HCT116 (cell line): ENCODE data around the gene PATL2.
"Not testable (repeated sequence)": the region's sequence is repeated elsewhere in the genome, so short reads cannot be mapped to it uniquely, and the experiment has no call there.

ENCODE experiments used
- CEBPB ChIP-seq: IDR thresholded peaks from 2 replicates; pipeline ENCODE4 v1.6.1; 2012; ENCODE audit warnings: low read depth
- EZH2 ChIP-seq: fragments of 200-600 bp; sonication (generic); IDR thresholded peaks from 2 replicates; pipeline ENCODE4 v1.6.1; 2017; ENCODE audit warnings: antibody characterized with exemption, mixed run types
- EZH2phosphoT487 ChIP-seq: fragments of 200-600 bp; IDR thresholded peaks from 2 replicates; pipeline ENCODE4 v1.6.1; 2018; ENCODE audit warnings: antibody characterized with exemption, borderline replicate concordance
- POLR2A ChIP-seq: IDR thresholded peaks from 2 replicates; pipeline ENCODE4 v1.7.0; 2011; ENCODE audit warnings: borderline replicate concordance; ENCODE audit not compliant: insufficient read depth, insufficient read length; ENCODE audit errors: extremely low read depth
- POLR2AphosphoS5 ChIP-seq: IDR thresholded peaks from 2 replicates; pipeline ENCODE4 v1.6.1; 2011; ENCODE audit warnings: mild to moderate bottlenecking, low read depth, low read length, moderate library complexity
- RAD21 ChIP-seq: IDR thresholded peaks from 2 replicates; pipeline ENCODE4 v1.6.1; 2012; ENCODE audit warnings: low read depth, mild to moderate bottlenecking
- SIN3A ChIP-seq: IDR thresholded peaks from 2 replicates; pipeline ENCODE4 v1.6.1; 2012; ENCODE audit warnings: low read depth
- SP1 ChIP-seq: IDR thresholded peaks from 2 replicates; pipeline ENCODE4 v1.6.1; 2012; ENCODE audit warnings: low read depth
- YY1 ChIP-seq: IDR thresholded peaks from 2 replicates; pipeline ENCODE4 v1.6.1; 2011; ENCODE audit warnings: low read length, low read depth, moderate library complexity, mild to moderate bottlenecking; ENCODE audit not compliant: insufficient replicate concordance; ENCODE audit errors: extremely low read depth
- ZFX ChIP-seq: fragments of 450-650 bp; IDR thresholded peaks from 2 replicates; pipeline ENCODE4 v1.6.1; 2017
- TF ChIP-seq, protein P1 (sequence below), 3 experiments: fragments of 200-600 bp in 1 of 3; sonication (generic) in 1 of 3; IDR thresholded peaks in 2 of 3; conservative IDR thresholded peaks in 1 of 3; 2 replicates each; pipeline ENCODE4 v1.5.1; 2012 to 2017; ENCODE audit warnings: low read depth in 2 of 3, low read length in 2 of 3, antibody characterized with exemption in 1 of 3, borderline replicate concordance in 1 of 3, control low read depth in 1 of 3, mild to moderate bottlenecking in 1 of 3, mixed read lengths in 1 of 3, mixed run types in 1 of 3, moderate library complexity in 1 of 3; ENCODE audit not compliant: insufficient read depth in 1 of 3
- TF ChIP-seq, protein P2 (sequence below): IDR thresholded peaks from 2 replicates; pipeline ENCODE4 v1.6.1; 2012; ENCODE audit warnings: low read depth
- TF ChIP-seq, protein P3 (sequence below): IDR thresholded peaks from 2 replicates; pipeline ENCODE4 v1.6.1; 2011; ENCODE audit warnings: mild to moderate bottlenecking, low read length, moderate library complexity; ENCODE audit not compliant: insufficient replicate concordance; ENCODE audit errors: extremely low read depth

DNA sequence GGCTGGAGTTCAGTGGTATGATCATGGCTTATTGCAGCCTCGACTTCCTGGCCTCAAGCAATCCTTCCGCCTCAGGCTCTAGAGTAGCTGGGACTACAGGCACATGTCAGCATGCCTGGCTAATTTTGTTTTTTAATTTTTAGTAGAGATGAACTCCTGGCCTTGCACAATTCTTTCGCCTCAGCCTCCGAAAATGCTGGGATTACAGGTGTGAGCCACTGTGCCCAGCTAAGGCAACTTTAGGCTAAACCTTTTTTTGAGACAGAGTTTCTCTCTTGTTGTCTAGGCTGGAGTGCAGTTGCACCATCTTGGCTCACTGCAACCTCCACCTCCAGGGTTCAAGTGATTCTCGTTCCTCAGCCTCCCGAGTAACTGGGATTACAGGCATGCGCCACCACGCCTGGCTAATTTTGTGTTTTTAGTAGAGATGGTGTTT is 8.9 kb upstream of the PATL2 start:
- TF ChIP-seq, protein P1, sequence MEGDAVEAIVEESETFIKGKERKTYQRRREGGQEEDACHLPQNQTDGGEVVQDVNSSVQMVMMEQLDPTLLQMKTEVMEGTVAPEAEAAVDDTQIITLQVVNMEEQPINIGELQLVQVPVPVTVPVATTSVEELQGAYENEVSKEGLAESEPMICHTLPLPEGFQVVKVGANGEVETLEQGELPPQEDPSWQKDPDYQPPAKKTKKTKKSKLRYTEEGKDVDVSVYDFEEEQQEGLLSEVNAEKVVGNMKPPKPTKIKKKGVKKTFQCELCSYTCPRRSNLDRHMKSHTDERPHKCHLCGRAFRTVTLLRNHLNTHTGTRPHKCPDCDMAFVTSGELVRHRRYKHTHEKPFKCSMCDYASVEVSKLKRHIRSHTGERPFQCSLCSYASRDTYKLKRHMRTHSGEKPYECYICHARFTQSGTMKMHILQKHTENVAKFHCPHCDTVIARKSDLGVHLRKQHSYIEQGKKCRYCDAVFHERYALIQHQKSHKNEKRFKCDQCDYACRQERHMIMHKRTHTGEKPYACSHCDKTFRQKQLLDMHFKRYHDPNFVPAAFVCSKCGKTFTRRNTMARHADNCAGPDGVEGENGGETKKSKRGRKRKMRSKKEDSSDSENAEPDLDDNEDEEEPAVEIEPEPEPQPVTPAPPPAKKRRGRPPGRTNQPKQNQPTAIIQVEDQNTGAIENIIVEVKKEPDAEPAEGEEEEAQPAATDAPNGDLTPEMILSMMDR (IDR thresholded peaks at IDR 0.05 in 2 of 3, conservative IDR thresholded peaks at IDR 0.05 in 1 of 3; ENCODE audit: borderline replicate concordance in 1 of 3, insufficient read depth in 1 of 3, low read depth in 2 of 3, low read length in 2 of 3): not testable (repeated sequence)
- not testable (repeated sequence) for TF ChIP-seq ZFX, POLR2A, YY1, EZH2, SIN3A, EZH2phosphoT487, POLR2AphosphoS5, SP1, CEBPB, RAD21
- TF ChIP-seq, protein P2, sequence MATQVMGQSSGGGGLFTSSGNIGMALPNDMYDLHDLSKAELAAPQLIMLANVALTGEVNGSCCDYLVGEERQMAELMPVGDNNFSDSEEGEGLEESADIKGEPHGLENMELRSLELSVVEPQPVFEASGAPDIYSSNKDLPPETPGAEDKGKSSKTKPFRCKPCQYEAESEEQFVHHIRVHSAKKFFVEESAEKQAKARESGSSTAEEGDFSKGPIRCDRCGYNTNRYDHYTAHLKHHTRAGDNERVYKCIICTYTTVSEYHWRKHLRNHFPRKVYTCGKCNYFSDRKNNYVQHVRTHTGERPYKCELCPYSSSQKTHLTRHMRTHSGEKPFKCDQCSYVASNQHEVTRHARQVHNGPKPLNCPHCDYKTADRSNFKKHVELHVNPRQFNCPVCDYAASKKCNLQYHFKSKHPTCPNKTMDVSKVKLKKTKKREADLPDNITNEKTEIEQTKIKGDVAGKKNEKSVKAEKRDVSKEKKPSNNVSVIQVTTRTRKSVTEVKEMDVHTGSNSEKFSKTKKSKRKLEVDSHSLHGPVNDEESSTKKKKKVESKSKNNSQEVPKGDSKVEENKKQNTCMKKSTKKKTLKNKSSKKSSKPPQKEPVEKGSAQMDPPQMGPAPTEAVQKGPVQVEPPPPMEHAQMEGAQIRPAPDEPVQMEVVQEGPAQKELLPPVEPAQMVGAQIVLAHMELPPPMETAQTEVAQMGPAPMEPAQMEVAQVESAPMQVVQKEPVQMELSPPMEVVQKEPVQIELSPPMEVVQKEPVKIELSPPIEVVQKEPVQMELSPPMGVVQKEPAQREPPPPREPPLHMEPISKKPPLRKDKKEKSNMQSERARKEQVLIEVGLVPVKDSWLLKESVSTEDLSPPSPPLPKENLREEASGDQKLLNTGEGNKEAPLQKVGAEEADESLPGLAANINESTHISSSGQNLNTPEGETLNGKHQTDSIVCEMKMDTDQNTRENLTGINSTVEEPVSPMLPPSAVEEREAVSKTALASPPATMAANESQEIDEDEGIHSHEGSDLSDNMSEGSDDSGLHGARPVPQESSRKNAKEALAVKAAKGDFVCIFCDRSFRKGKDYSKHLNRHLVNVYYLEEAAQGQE: not testable (repeated sequence)
- TF ChIP-seq, protein P3, sequence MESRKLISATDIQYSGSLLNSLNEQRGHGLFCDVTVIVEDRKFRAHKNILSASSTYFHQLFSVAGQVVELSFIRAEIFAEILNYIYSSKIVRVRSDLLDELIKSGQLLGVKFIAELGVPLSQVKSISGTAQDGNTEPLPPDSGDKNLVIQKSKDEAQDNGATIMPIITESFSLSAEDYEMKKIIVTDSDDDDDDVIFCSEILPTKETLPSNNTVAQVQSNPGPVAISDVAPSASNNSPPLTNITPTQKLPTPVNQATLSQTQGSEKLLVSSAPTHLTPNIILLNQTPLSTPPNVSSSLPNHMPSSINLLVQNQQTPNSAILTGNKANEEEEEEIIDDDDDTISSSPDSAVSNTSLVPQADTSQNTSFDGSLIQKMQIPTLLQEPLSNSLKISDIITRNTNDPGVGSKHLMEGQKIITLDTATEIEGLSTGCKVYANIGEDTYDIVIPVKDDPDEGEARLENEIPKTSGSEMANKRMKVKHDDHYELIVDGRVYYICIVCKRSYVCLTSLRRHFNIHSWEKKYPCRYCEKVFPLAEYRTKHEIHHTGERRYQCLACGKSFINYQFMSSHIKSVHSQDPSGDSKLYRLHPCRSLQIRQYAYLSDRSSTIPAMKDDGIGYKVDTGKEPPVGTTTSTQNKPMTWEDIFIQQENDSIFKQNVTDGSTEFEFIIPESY: not testable (repeated sequence)
